ENCODE results near the gene DNM3. TPM values are rescaled to one million over a fixed set of nuclear protein-coding genes. Genes with fewer than 3 reads are reported as not detected.

Gene DNM3
- total RNA-seq, 3 donors from 2014 or later (not counting 1 experiment from before 2014, with no cell fraction given) = 2.5 to 3.3 (median 2.8) TPM

DNA sequence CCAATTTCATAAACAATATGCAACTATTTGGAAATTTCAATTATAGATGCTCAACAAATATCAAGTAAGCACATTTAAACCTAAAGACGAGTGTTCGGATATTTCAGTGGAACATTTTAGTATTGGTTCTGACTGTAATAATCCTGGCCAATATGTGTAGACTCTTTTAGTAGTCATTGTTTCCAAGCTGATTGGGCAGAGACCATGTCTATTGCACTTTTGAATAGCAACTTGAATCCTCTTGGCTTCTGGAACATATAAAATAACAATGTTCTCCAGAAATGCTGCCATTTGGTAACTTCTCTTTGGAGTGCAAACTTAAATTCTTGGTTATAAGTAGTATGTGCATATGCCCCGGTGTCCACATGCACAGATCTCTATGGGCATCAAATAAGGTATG is 373.7 kb downstream of the DNM3 start:
- no peaks in the 10 kb centered on the region for H3K36me3 ChIP-seq (ENCODE audit: control insufficient read depth, insufficient read depth, low read length)
- no peaks in the 10 kb centered on the region for H3K9me3 ChIP-seq (ENCODE audit: control insufficient read depth, insufficient read depth, low read length)
- H3K27me3 ChIP-seq (ENCODE audit: control insufficient read depth, insufficient read depth, low read length) = no peaks in the 10 kb centered on the region
- H3K27ac ChIP-seq (ENCODE audit: low read length) = no peak overlapping the region
- Mint-ChIP-seq H3K27me3 (ENCODE audit: low read depth in 2 of 2) (no peaks in the 10 kb centered on the region), H3K27ac (no peak overlapping the region), H3K36me3 (no peaks in the 10 kb centered on the region), H3K4me3 (no peak overlapping the region), H3K9me3 (no peaks in the 10 kb centered on the region), H3K4me1 (peaks cover 6 to 7% of the 10 kb centered on the region in 2 donors)
- DNase-seq (no peak), ATAC-seq (no peak)
- TF ChIP-seq, protein P1, sequence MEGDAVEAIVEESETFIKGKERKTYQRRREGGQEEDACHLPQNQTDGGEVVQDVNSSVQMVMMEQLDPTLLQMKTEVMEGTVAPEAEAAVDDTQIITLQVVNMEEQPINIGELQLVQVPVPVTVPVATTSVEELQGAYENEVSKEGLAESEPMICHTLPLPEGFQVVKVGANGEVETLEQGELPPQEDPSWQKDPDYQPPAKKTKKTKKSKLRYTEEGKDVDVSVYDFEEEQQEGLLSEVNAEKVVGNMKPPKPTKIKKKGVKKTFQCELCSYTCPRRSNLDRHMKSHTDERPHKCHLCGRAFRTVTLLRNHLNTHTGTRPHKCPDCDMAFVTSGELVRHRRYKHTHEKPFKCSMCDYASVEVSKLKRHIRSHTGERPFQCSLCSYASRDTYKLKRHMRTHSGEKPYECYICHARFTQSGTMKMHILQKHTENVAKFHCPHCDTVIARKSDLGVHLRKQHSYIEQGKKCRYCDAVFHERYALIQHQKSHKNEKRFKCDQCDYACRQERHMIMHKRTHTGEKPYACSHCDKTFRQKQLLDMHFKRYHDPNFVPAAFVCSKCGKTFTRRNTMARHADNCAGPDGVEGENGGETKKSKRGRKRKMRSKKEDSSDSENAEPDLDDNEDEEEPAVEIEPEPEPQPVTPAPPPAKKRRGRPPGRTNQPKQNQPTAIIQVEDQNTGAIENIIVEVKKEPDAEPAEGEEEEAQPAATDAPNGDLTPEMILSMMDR (IDR thresholded peaks at IDR 0.05) = no peak
- 80% methylated on average over 3 of the region's 3 CpGs for WGBS (ENCODE audit: insufficient coverage)
- no peak overlapping the region for H3K4me3 ChIP-seq (ENCODE audit: low read length)
- no peaks in the 10 kb centered on the region for H3K4me1 ChIP-seq (ENCODE audit: control insufficient read depth, insufficient read depth, low read length)
- intact Hi-C loops (cut with micrococcal nuclease) = no loop called here

DNA sequence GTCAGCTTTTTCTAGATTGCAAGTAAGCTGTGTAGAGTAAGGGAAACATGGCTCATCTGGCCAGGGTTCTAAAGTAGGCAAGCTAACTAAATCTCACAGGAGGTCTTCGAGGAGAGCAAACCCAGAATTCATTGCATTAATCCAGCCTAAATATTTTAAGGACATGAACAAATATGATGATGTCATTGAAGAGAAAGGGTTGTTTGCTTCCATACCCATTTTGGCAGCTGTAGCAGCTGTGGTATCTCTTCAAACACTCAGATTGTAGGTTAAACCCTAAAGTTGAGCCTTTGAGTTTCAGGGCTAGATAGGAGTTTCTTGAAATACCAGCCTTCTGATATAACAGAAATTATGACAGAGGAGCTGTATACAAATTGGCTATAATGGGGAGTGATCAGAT is 378.7 kb downstream of the DNM3 start:
- H3K36me3 Mint-ChIP-seq = no peaks in the 10 kb centered on the region
- H3K4me3 Mint-ChIP-seq = no peak overlapping the region
- DNase-seq (no peak), ATAC-seq (no peak)
- no peaks in the 10 kb centered on the region for H3K9me3 Mint-ChIP-seq
- no peaks in the 10 kb centered on the region for H3K27me3 ChIP-seq (ENCODE audit: control insufficient read depth, insufficient read depth, low read length)
- 100% methylated on average over 1 of the region's 1 CpG for WGBS (ENCODE audit: insufficient coverage)
- no peaks in the 10 kb centered on the region for H3K27me3 Mint-ChIP-seq (ENCODE audit: low read depth in 2 of 2)
- TF ChIP-seq, protein P1 (IDR thresholded peaks at IDR 0.05) = no peak
- no peak overlapping the region for H3K27ac Mint-ChIP-seq
- H3K4me1 Mint-ChIP-seq = no peaks in the 10 kb centered on the region
- no peak overlapping the region for H3K27ac ChIP-seq (ENCODE audit: low read length)
- no peaks in the 10 kb centered on the region for H3K9me3 ChIP-seq (ENCODE audit: control insufficient read depth, insufficient read depth, low read length)
- H3K4me3 ChIP-seq (ENCODE audit: low read length) = no peak overlapping the region
- H3K4me1 ChIP-seq (ENCODE audit: control insufficient read depth, insufficient read depth, low read length) = no peaks in the 10 kb centered on the region
- intact Hi-C loops (cut with micrococcal nuclease) = no loop called here
- no peaks in the 10 kb centered on the region for H3K36me3 ChIP-seq (ENCODE audit: control insufficient read depth, insufficient read depth, low read length)

DNA sequence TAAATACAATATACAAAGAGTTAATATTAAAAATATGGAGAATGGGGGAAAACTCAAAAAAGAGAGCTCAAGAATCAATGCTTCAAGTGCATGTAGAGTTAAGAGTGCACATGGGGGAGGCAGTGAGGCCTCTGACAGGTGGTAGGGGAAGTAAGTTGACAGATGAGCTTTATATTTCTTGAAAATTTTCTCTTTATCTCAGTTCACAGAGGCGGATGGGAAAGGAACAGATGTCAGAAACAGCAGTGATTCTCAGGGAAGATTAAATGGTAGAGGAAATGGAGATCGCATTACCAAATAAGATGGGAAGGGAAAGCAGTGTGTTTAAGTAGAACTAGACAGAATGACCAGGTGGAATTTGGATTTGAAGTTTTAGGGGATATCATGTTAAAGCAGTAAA is 379.1 kb downstream of the DNM3 start:
- H3K4me3 Mint-ChIP-seq = no peak overlapping the region
- Histone ChIP-seq H3K4me3 (ENCODE audit: low read length) (no peak overlapping the region), H3K36me3 (ENCODE audit: control insufficient read depth, insufficient read depth, low read length) (no peaks in the 10 kb centered on the region), H3K4me1 (ENCODE audit: control insufficient read depth, insufficient read depth, low read length) (no peaks in the 10 kb centered on the region), H3K27ac (ENCODE audit: low read length) (no peak overlapping the region), H3K9me3 (ENCODE audit: control insufficient read depth, insufficient read depth, low read length) (no peaks in the 10 kb centered on the region), H3K27me3 (ENCODE audit: control insufficient read depth, insufficient read depth, low read length) (no peaks in the 10 kb centered on the region)
- H3K9me3 Mint-ChIP-seq = no peaks in the 10 kb centered on the region
- H3K27me3 Mint-ChIP-seq (ENCODE audit: low read depth in 2 of 2) = no peaks in the 10 kb centered on the region
- H3K27ac Mint-ChIP-seq = no peak overlapping the region
- DNase-seq (no peak), ATAC-seq (no peak)
- H3K36me3 Mint-ChIP-seq = no peaks in the 10 kb centered on the region
- TF ChIP-seq, protein P1 (IDR thresholded peaks at IDR 0.05) = no peak
- WGBS (ENCODE audit: insufficient coverage) = 56% methylated on average over 2 of the region's 2 CpGs
- no peaks in the 10 kb centered on the region for H3K4me1 Mint-ChIP-seq
- intact Hi-C loops (cut with micrococcal nuclease) = no loop called here

DNA sequence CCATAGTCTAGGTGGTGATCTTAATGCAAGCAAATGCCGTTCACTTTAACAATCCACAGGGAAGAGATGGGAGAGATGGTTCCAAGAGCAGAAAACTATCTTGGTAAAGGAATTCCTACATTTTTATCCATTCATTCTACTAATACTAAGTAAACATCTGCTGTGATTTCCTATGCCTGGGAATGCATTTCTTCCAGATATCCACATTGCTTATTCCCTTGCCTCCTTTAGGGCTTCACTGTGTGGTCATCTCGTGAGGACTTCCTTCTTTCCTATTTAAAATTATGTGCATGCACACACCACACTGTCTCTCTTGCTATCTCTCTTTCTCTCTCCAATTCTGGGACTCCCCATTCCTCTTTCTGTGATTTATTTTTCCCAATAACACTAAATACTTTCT is 380.1 kb downstream of the DNM3 start:
- ATAC-seq = no peak
- no peaks in the 10 kb centered on the region for H3K36me3 Mint-ChIP-seq
- Histone ChIP-seq H3K27ac (ENCODE audit: low read length) (no peak overlapping the region), H3K27me3 (ENCODE audit: control insufficient read depth, insufficient read depth, low read length) (no peaks in the 10 kb centered on the region), H3K4me3 (ENCODE audit: low read length) (no peak overlapping the region), H3K9me3 (ENCODE audit: control insufficient read depth, insufficient read depth, low read length) (no peaks in the 10 kb centered on the region), H3K4me1 (ENCODE audit: control insufficient read depth, insufficient read depth, low read length) (no peaks in the 10 kb centered on the region), H3K36me3 (ENCODE audit: control insufficient read depth, insufficient read depth, low read length) (no peaks in the 10 kb centered on the region)
- intact Hi-C loops (cut with micrococcal nuclease) = no loop called here
- H3K27me3 Mint-ChIP-seq (ENCODE audit: low read depth in 2 of 2) = no peaks in the 10 kb centered on the region
- no peaks in the 10 kb centered on the region for H3K9me3 Mint-ChIP-seq
- TF ChIP-seq, protein P1 (IDR thresholded peaks at IDR 0.05) = no peak
- no peak overlapping the region for H3K4me3 Mint-ChIP-seq
- no peak overlapping the region for H3K27ac Mint-ChIP-seq
- WGBS (ENCODE audit: insufficient coverage) = 88% methylated on average over 1 of the region's 2 CpGs
- no peak for DNase-seq
- H3K4me1 Mint-ChIP-seq = no peaks in the 10 kb centered on the region
